B cell (primary cell): ENCODE measurements around the gene DGAT2. TPM values are rescaled to one million over a fixed set of nuclear protein-coding genes. Genes with fewer than 3 reads are reported as not detected.

Source experiments
- ATAC-seq: fragments of 200-7000 bp; cut with Tn5 transposase; one replicate; pipeline ENCODE4 v1.10.0; 2021; ENCODE audit warnings: low read depth, mild to moderate bottlenecking, moderate number of reproducible peaks, moderate library complexity
- CTCF ChIA-PET: fragments of 350-600 bp; sonication (Branson Sonifier 250); formaldehyde crosslinking; loops from one replicate; lab custom pipeline; 2021; ENCODE audit warnings: antibody characterized with exemption, inconsistent platforms; lab: Charles Lee
- POLR2A ChIA-PET: fragments of 350-600 bp; sonication (Branson Sonifier 250); formaldehyde crosslinking; loops from one replicate; lab custom pipeline; 2021; ENCODE audit warnings: antibody characterized with exemption; lab: Charles Lee
- DNase-seq: peaks from one replicate; pipeline ENCODE4 v3.0.0; 2013
- H2AFZ ChIP-seq: 2 replicates; pipeline ENCODE4 v1.6.1; 2012; ENCODE audit warnings: mild to moderate bottlenecking, low read depth, low read length; ENCODE audit not compliant: insufficient read depth, poor library complexity, severe bottlenecking
- H3K27ac ChIP-seq, 2 donors: 1 replicate in 1 of 2; 2 replicates in 1 of 2; pipeline ENCODE4 v1.5.1; 2012 to 2013; ENCODE audit warnings: low read length in 2 of 2, mild to moderate bottlenecking in 2 of 2, moderate library complexity in 1 of 2
- H3K27me3 ChIP-seq, 4 experiments: fragments of 200-600 bp in 1 of 4; sonication (generic) in 1 of 4; replicated peaks in 1 of 4; 1 replicate in 2 of 4; 2 replicates in 2 of 4; pipeline versions ENCODE4 v1.6.1 to v1.7.0; 2013 to 2016; ENCODE audit warnings: low read length in 3 of 4, mild to moderate bottlenecking in 2 of 4, mixed read lengths in 1 of 4, moderate library complexity in 1 of 4; ENCODE audit not compliant: insufficient read depth in 4 of 4, control insufficient read depth in 3 of 4; ENCODE audit errors: control extremely low read depth in 1 of 4
- H3K36me3 ChIP-seq, 2 experiments: replicated peaks in 1 of 2; 1 replicate in 1 of 2; 2 replicates in 1 of 2; pipeline versions ENCODE4 v1.6.1 to v1.7.1; 2013; ENCODE audit warnings: low read length in 1 of 2; ENCODE audit not compliant: insufficient read depth in 2 of 2, control insufficient read depth in 1 of 2; ENCODE audit errors: control extremely low read depth in 1 of 2, extremely low read depth in 1 of 2
- H3K4me1 ChIP-seq, 2 donors: fragments of 200-600 bp in 1 of 2; sonication (generic) in 1 of 2; 1 replicate in 1 of 2; 2 replicates in 1 of 2; pipeline versions ENCODE4 v1.5.1 to v1.6.1; 2013 to 2017; ENCODE audit warnings: low read length in 2 of 2; ENCODE audit not compliant: control insufficient read depth in 2 of 2, insufficient read depth in 2 of 2
- H3K4me2 ChIP-seq: replicated peaks from 2 replicates; pipeline ENCODE3; 2012; ENCODE audit warnings: mild to moderate bottlenecking, low read depth, low read length; ENCODE audit not compliant: poor library complexity, severe bottlenecking
- H3K4me3 ChIP-seq, 5 experiments: fragments of 200-600 bp in 1 of 5; sonication (generic) in 1 of 5; 1 replicate in 3 of 5; 2 replicates in 2 of 5; pipeline versions ENCODE4 v1.5.1 to v1.7.0; 2011 to 2016; ENCODE audit warnings: low read length in 4 of 5, mild to moderate bottlenecking in 4 of 5, low read depth in 2 of 5, control low read depth in 1 of 5, moderate library complexity in 1 of 5; ENCODE audit not compliant: insufficient read depth in 1 of 5; ENCODE audit errors: control extremely low read depth in 1 of 5, extremely low read depth in 1 of 5
- H3K79me2 ChIP-seq: fragments of 200-600 bp; sonication (generic); one replicate; pipeline ENCODE4 v1.6.0; 2016; ENCODE audit warnings: low read length; ENCODE audit not compliant: control insufficient read depth, insufficient read depth
- H3K9ac ChIP-seq: fragments of 200-600 bp; sonication (generic); 2 replicates; pipeline ENCODE4 v1.6.1; 2017; ENCODE audit warnings: mild to moderate bottlenecking, low read length, moderate library complexity
- H3K9me3 ChIP-seq, 3 donors: one replicate each; pipeline versions ENCODE4 v1.6.1 to v1.7.1; 2013; ENCODE audit warnings: low read length in 2 of 3; ENCODE audit not compliant: control insufficient read depth in 2 of 3, insufficient read depth in 1 of 3; ENCODE audit errors: control extremely low read depth in 1 of 3
- H4K20me1 ChIP-seq: 2 replicates; pipeline ENCODE4 v1.6.0; 2012; ENCODE audit warnings: mild to moderate bottlenecking, low read length; ENCODE audit not compliant: insufficient read depth, control insufficient read depth, poor library complexity, severe bottlenecking
- H3K27ac Mint-ChIP-seq: one replicate; pipeline ENCODE4 v1.8.0; 2021; ENCODE audit warnings: mixed read lengths
- H3K27me3 Mint-ChIP-seq: one replicate; pipeline ENCODE4 v1.8.0; 2021; ENCODE audit warnings: mixed read lengths
- H3K4me1 Mint-ChIP-seq: one replicate; pipeline ENCODE4 v1.8.0; 2021; ENCODE audit warnings: mixed read lengths
- H3K4me3 Mint-ChIP-seq: one replicate; pipeline ENCODE4 v1.8.0; 2021; ENCODE audit warnings: mixed read lengths
- H3K9me3 Mint-ChIP-seq: one replicate; pipeline ENCODE4 v1.8.0; 2022; ENCODE audit warnings: mixed read lengths; ENCODE audit not compliant: insufficient read depth
- EZH2 ChIP-seq: IDR thresholded peaks from 2 replicates; pipeline ENCODE4 v1.6.1; 2012; ENCODE audit warnings: borderline replicate concordance, low read depth, mild to moderate bottlenecking, moderate library complexity, low read length; ENCODE audit not compliant: insufficient read depth, poor library complexity, severe bottlenecking
- WGBS: methylation state at CpG from one replicate; pipeline ENCODE4 v1.1.5; 2013; ENCODE audit warnings: missing lambda C conversion rate; ENCODE audit not compliant: insufficient coverage; 5-methylcytosine and 5-hydroxymethylcytosine counted together
- intact Hi-C: fragments of 100-400 bp; cut with micrococcal nuclease; formaldehyde crosslinking; loops from one replicate; pipeline ENCODE4 v1.10.0; 2022
- polyA plus RNA-seq: library from polyadenylated mRNA; depleted of rRNA; stranded (reverse); fragments of >200 nt; gene quantifications from 2 replicates; pipeline ENCODE4 v1.2.3, GENCODE V29; 2012
- total RNA-seq, 2 donors: library from RNA; stranded (reverse); fragments of 120-200 nt in 1 of 2; gene quantifications; 1 replicate in 1 of 2; 2 replicates in 1 of 2; pipeline versions ENCODE4 v1.2.3 to v1.2.4, GENCODE V29; 2013 to 2022
- TF ChIP-seq, protein P1 (sequence below): fragments of 200-600 bp; IDR thresholded peaks from one replicate; pipeline ENCODE4 v1.8.0; 2022; ENCODE audit warnings: antibody characterized with exemption, mild to moderate bottlenecking

Gene DGAT2
- total and polyA plus RNA-seq, 2 donors (not counting 1 experiment from before 2014, with no cell fraction given), result 5.8 to 6.5 TPM

DNA sequence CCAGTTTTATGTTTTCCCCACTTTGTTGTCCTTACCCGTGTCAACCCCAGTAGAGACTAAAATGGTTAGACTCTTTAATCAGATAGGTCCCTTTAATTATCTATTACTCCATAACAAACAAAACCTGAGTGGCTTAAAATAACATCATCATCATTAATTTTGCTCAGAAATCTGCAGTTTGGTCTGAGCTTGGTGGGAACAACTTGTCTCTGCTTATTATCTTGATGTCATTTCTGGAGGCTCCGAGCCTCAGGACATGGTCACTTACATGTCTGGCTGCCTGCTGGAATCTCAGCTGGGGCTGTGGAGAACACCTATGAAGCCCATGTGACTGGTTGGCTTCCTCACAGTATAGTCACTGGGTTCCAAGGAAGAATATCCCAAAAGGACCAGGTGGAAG, 73.2 kb downstream of the DGAT2 start:
- no peak for TF ChIP-seq EZH2
- TF ChIP-seq, protein P1, sequence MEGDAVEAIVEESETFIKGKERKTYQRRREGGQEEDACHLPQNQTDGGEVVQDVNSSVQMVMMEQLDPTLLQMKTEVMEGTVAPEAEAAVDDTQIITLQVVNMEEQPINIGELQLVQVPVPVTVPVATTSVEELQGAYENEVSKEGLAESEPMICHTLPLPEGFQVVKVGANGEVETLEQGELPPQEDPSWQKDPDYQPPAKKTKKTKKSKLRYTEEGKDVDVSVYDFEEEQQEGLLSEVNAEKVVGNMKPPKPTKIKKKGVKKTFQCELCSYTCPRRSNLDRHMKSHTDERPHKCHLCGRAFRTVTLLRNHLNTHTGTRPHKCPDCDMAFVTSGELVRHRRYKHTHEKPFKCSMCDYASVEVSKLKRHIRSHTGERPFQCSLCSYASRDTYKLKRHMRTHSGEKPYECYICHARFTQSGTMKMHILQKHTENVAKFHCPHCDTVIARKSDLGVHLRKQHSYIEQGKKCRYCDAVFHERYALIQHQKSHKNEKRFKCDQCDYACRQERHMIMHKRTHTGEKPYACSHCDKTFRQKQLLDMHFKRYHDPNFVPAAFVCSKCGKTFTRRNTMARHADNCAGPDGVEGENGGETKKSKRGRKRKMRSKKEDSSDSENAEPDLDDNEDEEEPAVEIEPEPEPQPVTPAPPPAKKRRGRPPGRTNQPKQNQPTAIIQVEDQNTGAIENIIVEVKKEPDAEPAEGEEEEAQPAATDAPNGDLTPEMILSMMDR, result no peak
- intact Hi-C loops, result loop anchor here (2.0 kb wide), 1 partner anchor 25 kb away; no protein-coding TSS in a partner anchor
- peaks cover 68% of the 10 kb centered on the region for H4K20me1 ChIP-seq
- H3K27ac ChIP-seq, result no peak overlapping the region
- no peak overlapping the region for H3K9ac ChIP-seq
- H3K9me3 Mint-ChIP-seq, result no peaks in the 10 kb centered on the region
- no peak overlapping the region for H3K4me3 Mint-ChIP-seq
- peaks cover 79% of the 10 kb centered on the region for H3K4me1 Mint-ChIP-seq
- ATAC-seq (no peak), DNase-seq (no peak)
- POLR2A ChIA-PET, result interaction anchor here (1.0 to 1.2 kb wide), 2 partner anchors 22 to 45 kb away, joined by 3 read pairs; no protein-coding TSS in a partner anchor
- peaks cover 5 to 16% of the 10 kb centered on the region in 2 experiments for H3K36me3 ChIP-seq
- no peaks in the 10 kb centered on the region for H3K27me3 ChIP-seq
- no peaks in the 10 kb centered on the region for H3K27me3 Mint-ChIP-seq
- H3K27ac Mint-ChIP-seq, result peak overlapping the region; percentile 70
- peaks cover 92% of the 10 kb centered on the region for H3K79me2 ChIP-seq
- CTCF ChIA-PET, result interaction anchor here (1.1 to 2.9 kb wide), 2 partner anchors 25 to 26 kb away, joined by 3 to 14 read pairs; no protein-coding TSS in a partner anchor
- H3K4me2 ChIP-seq, result no peak overlapping the region
- H2AFZ ChIP-seq, result no peak overlapping the region
- H3K4me1 ChIP-seq, result peaks cover 36 to 56% of the 10 kb centered on the region in 2 donors
- WGBS, result 89% methylated on average over 1 of the region's 2 CpGs
- H3K4me3 ChIP-seq, result no peak overlapping the region
- H3K9me3 ChIP-seq, result no peaks in the 10 kb centered on the region

GRCh38 chr11:75845324-75845723, 76.7 kb downstream of the DGAT2 start:
- peaks cover 58% of the 10 kb centered on the region for H3K4me1 Mint-ChIP-seq
- no peak for DNase-seq
- H3K4me3 Mint-ChIP-seq, result no peak overlapping the region
- peaks cover 0 to 6% (median 0%) of the 10 kb centered on the region in 3 donors for H3K9me3 ChIP-seq
- H3K27me3 ChIP-seq, result no peaks in the 10 kb centered on the region
- no peak overlapping the region for H3K9ac ChIP-seq
- H3K4me1 ChIP-seq, result peaks cover 22 to 40% of the 10 kb centered on the region in 2 donors
- H3K27ac ChIP-seq, result peak overlapping the region in 1 of 2 donors; percentile 5
- H3K4me3 ChIP-seq, result no peak overlapping the region
- intact Hi-C loops, result no loop called here
- CTCF ChIA-PET, result interaction anchor here (0.8 to 1.2 kb wide), 2 partner anchors 22 to 24 kb away, joined by 3 to 4 read pairs; no protein-coding TSS in a partner anchor
- TF ChIP-seq EZH2, result no peak
- TF ChIP-seq, protein P1, result no peak
- peaks cover 100% of the 10 kb centered on the region for H3K79me2 ChIP-seq
- no peaks in the 10 kb centered on the region for H3K27me3 Mint-ChIP-seq
- H3K27ac Mint-ChIP-seq, result peak overlapping the region; percentile 57
- H3K4me2 ChIP-seq, result peak overlapping the region; percentile 26
- no peak overlapping the region for H2AFZ ChIP-seq
- H3K9me3 Mint-ChIP-seq, result no peaks in the 10 kb centered on the region
- no peak for ATAC-seq
- peaks cover 0 to 10% of the 10 kb centered on the region in 2 experiments for H3K36me3 ChIP-seq
- POLR2A ChIA-PET, result no interaction called here
- H4K20me1 ChIP-seq, result peaks cover 90% of the 10 kb centered on the region
